ENCODE results near the gene LILRA5. TPM values are rescaled to one million over a fixed set of nuclear protein-coding genes. Genes with fewer than 3 reads are reported as not detected.
A peak's percentile ranks its signal among the peaks of the same experiment; 100 is the strongest.
"Not testable (repeated sequence)": the region's sequence is repeated elsewhere in the genome, so short reads cannot be mapped to it uniquely, and the experiment has no call there.

LILRA5 gene
- total RNA-seq, 1 donor from 2014 or later: 1.3 TPM

DNA sequence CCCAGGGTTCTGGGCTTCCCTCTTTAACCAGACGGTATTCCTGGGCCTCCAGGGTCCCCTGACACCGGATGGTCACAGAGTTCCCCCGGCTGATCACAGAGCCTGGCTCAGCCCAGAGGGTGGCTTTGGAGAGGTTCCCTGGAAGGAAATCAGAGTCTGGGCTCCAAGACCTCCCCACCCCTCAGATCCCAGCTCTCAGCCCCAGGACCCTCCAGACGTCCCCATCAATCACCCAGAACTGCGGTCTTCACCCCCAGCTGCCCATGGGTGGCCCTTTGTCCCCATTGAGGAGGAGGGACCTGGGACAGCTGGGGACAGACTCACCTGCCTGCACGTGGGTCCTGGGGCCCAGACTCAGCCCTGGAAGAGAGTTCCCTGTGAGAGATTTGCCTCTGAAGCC lies 955 bp downstream of the LILRA5 start:
- intact Hi-C loops (cut with DNase I): no loop called here
- DNase-seq (no peak), ATAC-seq (ENCODE audit: poor library complexity) (no peak)

GRCh38 chr19:54311486-54311885 lies 1.5 kb downstream of the LILRA5 start:
- ATAC-seq (ENCODE audit: poor library complexity) (no peak), DNase-seq (no peak)
- intact Hi-C loops (cut with DNase I): no loop called here

DNA sequence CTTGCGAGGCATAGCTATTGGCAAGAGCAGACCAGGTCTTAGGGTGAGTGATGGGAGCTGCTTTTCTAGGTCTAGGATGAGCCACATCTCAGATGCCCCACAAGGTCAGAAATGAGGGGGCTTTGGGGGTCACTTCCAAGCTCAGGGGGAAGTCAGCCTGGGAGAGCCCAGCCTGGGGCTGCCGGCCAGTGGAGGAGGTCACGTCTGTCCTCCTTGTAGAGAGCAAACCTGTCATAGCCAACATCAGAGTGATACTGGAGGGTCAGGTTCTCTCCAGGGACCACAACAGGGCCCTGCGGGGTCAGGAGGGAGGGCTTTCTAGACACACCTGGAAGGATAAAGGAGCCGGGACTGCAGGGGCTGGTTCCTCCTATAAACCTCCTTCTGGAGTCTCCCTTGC lies 2.4 kb downstream of the LILRA5 start:
- DNase-seq (no peak), ATAC-seq (ENCODE audit: poor library complexity) (no peak)
- intact Hi-C loops (cut with DNase I): no loop called here

DNA sequence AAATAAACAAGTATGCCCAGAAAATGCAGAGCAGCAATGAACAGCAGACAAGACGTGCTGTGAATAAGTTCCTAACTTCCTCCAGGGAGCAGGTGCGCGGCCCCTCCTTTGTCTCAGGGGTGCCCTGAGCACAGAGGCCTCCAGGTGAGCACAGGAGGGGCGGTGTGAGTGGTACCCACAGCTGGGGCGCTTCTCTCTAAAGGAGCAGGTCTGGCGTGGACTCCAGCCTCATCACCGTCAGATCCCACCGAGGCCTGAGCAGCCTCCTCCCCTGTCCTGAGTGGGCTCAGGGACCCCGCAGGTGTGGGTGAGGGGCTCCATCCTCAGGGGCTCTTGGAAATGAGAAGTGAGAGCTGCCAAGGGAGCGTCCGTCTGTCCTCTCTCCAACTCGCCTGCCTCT lies 3.2 kb downstream of the LILRA5 start:
- intact Hi-C loops (cut with DNase I): no loop called here
- ATAC-seq (ENCODE audit: poor library complexity) (no peak), DNase-seq (no peak)

DNA sequence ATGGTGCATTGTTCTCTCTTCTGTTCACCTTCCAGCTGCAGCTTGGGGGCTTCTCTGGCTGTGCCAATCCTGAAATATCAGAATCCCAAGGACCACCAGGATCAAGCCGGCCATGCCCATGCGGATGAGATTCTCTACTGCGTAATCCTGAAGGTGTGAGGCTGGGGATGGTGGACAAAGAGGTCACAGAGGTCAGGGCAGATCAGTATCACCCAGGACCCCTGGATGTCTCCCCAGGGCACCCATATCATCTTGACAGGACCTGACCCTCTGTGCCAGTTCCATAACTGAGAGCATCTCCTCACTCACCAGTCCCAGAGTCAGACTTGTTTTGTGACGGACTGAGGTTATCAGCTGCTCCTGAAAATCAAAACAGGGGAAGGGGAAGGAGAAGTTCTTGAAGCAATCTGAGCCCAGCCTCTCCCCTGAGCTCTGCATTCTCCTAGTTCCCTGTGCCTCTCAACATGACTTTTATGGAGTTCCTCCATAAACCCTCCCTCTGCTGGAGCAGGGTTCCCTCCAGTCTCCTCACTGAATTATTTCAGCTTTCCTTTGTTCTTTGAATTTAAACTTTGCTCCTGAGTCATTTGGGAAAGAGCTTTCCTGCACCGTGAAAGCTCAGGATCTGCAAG lies 5.5 kb downstream of the LILRA5 start:
- ATAC-seq (ENCODE audit: poor library complexity) (no peak), DNase-seq (no peak)
- intact Hi-C loops (cut with DNase I): no loop called here

- DNase-seq: no peak
- intact Hi-C loops (cut with DNase I): no loop called here
- ATAC-seq (ENCODE audit: poor library complexity): no peak
Observed at GRCh38 chr19:54305141-54305540, 7.8 kb downstream of the LILRA5 start.

DNA sequence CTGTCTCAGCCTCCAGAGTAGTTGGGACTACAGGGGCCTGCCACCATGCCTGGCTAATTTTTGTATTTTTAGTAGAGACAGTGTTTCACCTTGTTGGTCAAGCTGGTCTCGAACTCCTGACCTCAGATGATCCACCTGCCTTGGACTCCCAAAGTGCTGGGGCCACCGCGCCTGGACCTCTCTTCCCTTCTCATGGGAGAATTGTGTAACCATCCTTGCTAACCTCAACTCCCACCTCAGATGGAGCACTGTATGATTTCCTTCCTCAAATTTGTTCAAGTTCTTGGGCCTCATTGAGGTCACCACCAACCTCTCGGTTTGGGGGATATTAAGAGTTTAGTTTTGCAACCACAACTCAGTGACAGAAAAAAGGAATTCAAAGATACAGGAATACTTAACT lies 10.7 kb downstream of the LILRA5 start:
- DNase-seq (no peak), ATAC-seq (ENCODE audit: poor library complexity) (no peak)
- intact Hi-C loops (cut with DNase I): no loop called here

DNA sequence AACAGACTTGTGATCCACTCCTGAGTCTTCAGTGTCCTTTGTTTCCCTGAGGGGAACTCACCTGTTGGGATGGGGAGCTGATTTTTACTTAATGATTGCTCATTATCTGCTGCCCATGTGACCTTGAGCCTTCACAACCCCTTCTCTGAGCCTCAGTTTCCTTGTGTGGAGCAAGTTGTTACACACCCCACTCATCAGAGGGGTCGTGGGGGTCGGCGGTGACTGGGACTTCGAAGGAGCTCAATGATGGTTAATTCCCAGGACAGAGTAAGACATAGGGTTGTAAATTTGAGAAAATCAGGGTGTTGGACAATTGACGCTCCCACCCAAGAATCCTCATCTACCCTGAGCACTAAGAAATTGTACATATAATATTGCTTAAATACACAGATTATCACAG lies 13.5 kb downstream of the LILRA5 start:
- DNase-seq (no peak), ATAC-seq (ENCODE audit: poor library complexity) (no peak)
- intact Hi-C loops (cut with DNase I): no loop called here

DNA sequence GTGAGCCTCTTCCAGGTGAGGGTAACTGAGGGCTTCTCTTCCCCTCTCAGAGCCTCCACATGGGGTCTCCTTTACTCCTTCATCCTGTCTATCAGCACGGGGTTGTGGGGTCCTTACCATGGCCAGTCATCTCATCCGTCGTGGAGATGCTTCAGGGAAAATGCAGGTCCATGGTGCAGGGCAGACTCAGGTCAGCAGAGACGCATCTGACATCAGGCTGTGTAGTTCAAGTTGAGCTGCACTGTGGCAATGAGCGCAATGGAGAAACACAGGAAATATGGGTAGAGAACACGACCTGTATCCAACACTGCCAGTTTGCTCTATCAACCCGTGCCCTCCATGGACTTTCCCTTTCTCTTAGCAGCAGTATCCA lies 13.9 kb downstream of the LILRA5 start:
- no peak for DNase-seq
- intact Hi-C loops (cut with DNase I): no loop called here
- no peak for ATAC-seq (ENCODE audit: poor library complexity)

DNA sequence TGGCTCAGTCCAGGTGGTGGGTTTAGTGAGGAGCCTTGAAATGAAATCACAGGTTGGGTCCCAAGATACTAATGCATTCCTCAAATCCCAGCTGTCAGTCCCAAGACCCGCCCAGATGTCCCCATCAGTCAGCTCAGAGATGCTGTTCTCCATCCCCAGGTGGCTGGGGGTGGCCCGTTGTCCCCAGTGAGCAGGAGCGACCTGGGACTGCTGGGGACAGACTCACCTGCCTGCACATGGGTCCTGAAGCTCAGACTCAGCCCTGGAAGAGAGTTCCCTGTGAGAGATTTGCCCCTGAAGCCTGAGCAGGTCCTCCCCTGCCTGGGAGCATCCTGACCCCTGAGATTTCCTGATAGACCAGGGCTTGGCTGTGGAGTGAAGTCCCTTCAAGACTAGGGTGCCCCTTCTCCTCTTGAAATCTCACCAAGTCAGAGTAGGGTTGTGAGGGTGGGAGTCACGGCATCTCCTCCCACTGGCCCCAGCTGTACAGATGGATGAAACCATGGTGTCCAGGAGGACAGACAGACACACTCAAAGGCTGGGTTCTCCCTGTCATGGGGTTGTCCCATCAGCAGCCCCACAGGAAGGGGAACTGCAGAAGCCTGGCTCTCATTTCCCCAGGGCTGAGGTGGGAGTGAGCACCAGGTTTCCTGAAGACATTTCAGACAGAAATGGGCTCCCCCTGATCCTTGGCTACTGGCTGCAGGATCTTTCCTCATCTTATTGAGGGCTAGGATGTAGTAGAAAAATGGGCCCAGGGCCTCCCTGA lies 14.4 kb downstream of the LILRA5 start:
- ATAC-seq (ENCODE audit: poor library complexity): no peak
- intact Hi-C loops (cut with DNase I): no loop called here
- no peak for DNase-seq

- DNase-seq (no peak), ATAC-seq (ENCODE audit: poor library complexity) (no peak)
- intact Hi-C loops (cut with DNase I): no loop called here
Observed at GRCh38 chr19:54297759-54298305, 15.1 kb downstream of the LILRA5 start.

DNA sequence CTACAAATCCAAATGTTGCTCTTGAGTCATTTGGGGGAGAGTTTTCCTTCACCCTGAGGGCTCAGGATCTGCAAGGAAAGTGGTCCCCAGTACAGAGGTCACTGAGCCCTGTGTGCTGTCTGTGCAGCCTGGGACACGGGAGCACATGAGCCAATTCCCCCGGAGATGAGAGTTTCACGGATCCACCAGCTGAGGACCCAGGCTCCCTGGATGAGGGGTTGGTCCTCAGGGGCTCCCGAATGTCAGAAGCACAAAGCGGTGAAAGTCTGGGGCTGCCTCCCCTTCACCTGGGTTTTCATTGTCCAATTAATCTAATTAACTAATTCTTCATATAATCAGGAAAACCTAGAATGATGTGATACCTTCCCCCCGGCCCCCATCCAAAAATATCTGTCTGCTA lies 18.4 kb downstream of the LILRA5 start:
- DNase-seq (no peak), ATAC-seq (ENCODE audit: poor library complexity) (no peak)
- intact Hi-C loops (cut with DNase I): no loop called here

DNA sequence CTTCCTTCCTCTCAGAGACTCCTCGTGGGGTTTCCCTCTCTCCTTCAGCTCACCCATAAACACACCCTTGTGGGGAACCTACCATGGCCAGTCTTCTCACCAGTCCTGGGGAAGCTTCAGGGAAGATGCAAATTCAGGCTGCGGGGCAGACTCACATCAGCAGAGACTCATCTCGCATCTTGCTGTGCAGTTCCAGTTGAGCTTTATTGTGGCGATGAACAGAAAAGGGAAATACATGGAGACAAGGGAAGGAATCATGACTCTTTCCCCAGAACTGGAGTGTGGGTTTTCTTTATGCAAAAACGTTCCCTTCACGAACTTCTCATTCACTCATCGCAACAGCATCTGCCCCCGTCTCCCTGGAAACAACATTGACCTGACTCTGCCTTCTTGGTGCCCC lies 23.8 kb downstream of the LILRA5 start:
- DNase-seq; intact Hi-C loops (cut with DNase I); ATAC-seq (ENCODE audit: poor library complexity): not testable (repeated sequence)

DNA sequence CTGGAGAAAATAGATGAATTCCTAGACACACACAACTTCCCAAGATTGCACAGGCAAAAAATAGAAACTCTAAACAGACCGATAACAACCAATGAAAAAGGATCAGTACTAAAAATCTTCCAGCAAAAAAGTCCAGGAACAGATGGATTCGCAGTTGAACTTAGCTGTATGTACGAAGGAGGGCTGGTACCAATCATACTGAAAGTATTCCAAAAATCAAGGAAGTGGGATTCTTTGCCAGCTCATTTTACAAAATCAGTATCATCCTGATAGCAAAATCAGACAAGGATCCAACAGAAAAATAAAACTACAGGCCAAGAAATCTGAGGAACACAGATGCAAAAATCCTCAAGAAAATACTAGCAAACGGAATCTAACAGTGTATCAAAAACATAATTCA lies 25.5 kb downstream of the LILRA5 start:
- intact Hi-C loops (cut with DNase I): no loop called here
- ATAC-seq (ENCODE audit: poor library complexity): no peak
- DNase-seq: no peak

- intact Hi-C loops (cut with DNase I); ATAC-seq (ENCODE audit: poor library complexity); DNase-seq: not testable (repeated sequence)
Observed at GRCh38 chr19:54286283-54286682, 26.7 kb downstream of the LILRA5 start.

GRCh38 chr19:54285427-54286056 lies 27.4 kb downstream of the LILRA5 start:
- intact Hi-C loops (cut with DNase I); DNase-seq: not testable (repeated sequence)
- ATAC-seq (ENCODE audit: poor library complexity): peak; percentile 28

- DNase-seq (no peak), ATAC-seq (ENCODE audit: poor library complexity) (no peak)
- intact Hi-C loops (cut with DNase I): no loop called here
Observed at GRCh38 chr19:54282686-54283470, 30.1 kb downstream of the LILRA5 start.

DNA sequence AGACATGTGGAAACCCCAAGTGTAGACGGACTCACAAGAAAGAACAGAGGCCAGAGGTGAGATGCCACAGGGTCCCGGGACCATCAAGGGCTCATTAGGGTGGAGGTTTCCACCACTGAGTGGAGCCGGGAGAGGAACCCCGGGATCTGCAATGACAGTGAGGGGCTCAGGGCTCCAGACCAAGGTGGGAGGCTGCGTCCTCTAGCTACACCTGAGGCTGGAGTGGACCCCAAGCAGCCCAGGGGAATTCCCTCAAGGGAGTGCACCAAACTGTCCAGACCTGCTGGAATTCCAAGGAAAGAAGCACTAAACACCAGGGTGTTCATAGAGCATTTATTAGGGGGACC lies 31.3 kb downstream of the LILRA5 start:
- ATAC-seq (ENCODE audit: poor library complexity); intact Hi-C loops (cut with DNase I); DNase-seq: not testable (repeated sequence)

Data from Right ventricle myocardium superior (tissue), 1 donor.